A172 (cell line): Measurements from ENCODE around the gene TENM3. TPM values are rescaled to one million over a fixed set of nuclear protein-coding genes. Genes with fewer than 3 reads are reported as not detected.

Experiments used
- DNase-seq: peaks from one replicate; pipeline ENCODE4 v3.0.0-alpha.2; 2015; ENCODE audit warnings: low spot score
- total RNA-seq: library from RNA; depleted of rRNA; stranded (reverse); fragments of >200 nt; shearing (Covaris generic); gene quantifications from 2 replicates; pipeline ENCODE4 v1.2.3, GENCODE V29; 2014

The TENM3 gene
- total RNA-seq, 1 experiment from 2014 or later = 92.1 TPM

DNA sequence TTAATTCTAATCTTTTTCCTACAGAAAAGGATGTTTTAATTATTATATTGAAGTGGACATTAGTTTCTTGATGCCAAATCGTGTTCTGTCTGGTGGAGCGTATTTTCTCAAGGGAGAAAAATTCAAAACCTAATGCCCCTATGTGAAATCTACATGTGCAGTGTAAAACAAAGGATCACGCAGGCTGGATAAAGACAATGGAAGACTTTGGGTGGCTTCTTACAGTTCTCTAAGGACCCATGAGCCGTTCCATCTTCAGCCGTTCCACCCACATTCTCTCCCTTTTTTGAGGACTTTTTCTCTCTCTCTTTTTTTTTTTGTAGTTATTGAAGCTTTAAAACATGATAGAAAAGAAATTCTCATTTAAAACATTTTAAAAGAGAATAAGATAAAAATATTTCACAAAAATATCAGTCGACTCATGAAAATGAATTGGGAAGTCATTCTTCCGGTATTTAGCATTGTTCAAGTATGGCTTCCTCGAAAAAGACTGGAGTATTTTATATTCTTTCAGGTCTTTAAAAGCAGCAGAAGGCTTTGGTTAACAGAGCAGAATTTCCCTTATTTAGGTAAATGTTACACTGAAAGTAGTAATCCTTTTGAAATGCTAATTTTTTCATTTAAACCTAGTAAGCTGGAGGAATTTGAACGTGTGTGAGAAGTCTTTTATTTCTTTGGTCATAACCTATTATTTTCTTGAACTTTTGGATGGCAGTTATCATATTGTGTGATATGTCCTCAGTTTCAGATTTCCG is 11.0 kb downstream of the TENM3 start:
- DNase-seq = no peak

DNA sequence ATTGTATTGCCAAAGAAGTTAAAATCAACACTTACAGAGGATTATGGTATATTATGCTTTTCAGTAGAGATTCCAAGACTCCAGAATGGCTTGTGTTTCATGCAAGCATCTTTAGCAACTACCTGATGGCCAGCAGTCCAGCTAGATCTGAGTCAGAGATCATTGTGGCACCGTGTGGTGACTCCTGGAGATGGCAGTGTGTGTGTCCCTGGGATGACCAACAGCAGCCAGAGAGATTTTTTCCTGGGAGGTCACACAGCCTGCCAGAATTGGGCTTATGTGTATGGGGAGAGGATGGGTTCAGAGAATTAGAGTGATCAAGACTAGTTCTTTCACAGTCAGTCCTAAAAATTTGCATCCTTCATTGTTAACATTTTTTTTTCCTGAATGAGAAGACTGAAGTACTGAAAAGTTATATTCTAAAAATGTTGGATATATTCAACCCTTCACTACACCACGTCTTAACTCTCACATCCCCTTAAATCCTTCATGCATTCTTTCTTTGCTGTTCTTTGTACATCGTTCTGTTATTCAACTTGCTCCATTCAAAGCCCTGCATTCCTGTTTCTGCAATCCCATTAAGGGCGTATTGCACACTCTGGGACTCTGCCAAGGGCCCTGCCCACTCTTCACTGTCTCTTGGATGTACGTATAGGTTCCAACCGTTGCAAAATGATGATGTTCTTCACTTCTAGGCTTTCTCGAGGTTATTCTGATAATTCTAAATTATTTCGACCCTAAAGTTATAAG is 12.4 kb downstream of the TENM3 start:
- DNase-seq = no peak

DNA sequence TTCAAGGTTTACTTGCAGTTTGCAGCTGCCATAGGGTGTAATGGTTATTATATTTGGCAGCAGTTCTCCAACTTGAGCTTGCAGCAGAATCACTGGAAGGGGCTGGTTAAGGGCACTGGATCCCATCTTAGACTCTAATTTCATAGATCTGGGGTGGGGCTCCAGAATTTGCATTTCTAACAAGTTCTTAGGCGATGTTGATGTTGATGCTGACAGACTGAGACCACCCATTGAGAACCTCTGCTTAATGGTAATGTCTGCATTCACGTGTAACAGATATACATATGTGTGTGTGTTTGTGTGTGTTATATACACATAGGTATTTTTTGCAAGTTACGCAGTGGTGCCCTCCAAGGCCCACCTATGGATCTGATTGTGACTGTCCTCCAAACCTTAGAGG is 13.8 kb downstream of the TENM3 start:
- no peak for DNase-seq

DNA sequence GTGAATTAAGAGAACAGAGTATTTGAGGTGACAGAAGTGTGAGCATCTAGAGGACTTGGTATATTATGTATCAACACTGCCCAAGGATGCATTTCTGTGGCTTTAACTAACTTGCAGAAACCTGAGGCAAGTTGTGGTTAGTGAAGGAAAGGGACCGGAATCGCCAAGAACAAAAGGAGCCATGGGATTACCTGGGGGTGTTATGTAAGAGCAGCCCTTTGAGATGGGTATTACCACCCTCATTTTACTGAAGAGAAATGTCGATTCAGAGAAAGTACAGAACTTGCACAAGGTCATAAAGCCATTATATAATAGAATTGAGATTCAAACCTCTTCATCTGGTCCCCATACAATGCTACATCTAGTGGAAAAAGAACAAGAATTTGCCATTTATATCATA is 14.3 kb downstream of the TENM3 start:
- no peak for DNase-seq

DNA sequence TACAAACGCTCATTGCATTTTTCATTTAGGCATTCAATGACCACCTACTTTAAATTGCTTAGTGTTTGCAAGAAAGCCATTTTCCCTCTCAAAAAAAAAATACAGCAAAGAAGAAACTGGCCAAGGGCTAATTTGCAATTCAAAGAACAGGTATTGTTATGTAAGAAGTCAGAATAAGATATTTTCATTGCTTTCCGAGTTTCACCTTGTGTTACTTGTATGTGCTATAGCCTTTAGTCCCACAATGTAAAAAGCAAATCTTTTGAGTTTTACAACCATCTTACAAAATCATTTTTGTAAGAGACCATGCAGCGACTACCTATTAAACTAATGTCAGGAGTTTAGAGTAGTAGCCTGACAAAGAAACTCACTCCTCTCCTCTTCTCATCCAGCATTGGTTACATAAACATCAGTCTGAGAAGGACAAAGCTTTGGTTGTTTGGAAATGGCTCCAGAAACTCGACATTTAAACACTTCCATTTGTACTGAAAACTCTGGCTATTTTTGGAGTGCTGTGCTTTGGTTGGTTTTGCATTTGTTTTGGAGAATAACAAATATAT is 15.3 kb downstream of the TENM3 start:
- DNase-seq = no peak

DNA sequence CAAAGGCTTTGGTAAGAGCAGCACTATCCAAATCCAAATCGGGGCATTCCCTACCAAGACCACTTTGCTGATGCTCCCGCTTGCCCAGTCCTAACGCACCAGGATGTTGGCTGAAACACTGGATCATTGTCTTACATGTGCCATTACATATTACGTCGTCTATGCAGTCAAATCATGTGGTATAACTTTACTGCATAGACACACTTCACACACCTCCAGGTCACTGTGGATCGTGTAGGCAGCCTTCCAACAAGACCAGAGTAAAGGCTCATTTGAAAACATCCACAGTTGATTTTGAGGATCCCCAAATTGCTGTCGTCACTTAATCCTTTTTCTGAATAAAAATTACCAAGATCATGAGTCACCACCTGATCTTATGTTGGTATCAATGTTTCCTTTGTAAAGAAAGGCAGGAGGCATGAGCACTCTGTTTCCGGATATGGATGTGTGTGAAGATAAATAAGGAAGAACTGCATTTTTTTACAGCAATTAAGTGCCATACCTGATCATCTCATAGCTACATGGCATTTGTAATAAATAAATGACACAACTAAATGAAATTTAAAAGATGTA is 18.5 kb downstream of the TENM3 start:
- DNase-seq = no peak

DNA sequence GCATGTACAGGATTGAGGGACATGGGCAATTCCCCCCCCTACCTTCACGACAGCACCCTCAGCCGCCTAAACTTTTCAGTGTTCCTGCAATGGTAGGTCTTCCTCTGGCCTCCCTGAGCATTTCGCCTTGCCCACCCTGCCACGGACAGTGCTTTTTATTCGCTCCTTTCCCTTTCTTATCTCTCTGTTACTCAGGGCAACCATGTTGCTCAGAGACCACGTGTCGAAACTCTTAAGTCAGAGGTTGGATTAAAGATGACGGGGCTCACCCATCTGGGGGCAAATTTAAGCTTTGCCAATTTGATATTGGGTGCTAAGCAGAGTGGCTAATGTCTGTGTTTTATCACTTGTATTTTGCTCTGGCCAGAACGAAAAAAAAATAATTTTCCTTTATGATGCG is 20.4 kb downstream of the TENM3 start:
- no peak for DNase-seq

DNA sequence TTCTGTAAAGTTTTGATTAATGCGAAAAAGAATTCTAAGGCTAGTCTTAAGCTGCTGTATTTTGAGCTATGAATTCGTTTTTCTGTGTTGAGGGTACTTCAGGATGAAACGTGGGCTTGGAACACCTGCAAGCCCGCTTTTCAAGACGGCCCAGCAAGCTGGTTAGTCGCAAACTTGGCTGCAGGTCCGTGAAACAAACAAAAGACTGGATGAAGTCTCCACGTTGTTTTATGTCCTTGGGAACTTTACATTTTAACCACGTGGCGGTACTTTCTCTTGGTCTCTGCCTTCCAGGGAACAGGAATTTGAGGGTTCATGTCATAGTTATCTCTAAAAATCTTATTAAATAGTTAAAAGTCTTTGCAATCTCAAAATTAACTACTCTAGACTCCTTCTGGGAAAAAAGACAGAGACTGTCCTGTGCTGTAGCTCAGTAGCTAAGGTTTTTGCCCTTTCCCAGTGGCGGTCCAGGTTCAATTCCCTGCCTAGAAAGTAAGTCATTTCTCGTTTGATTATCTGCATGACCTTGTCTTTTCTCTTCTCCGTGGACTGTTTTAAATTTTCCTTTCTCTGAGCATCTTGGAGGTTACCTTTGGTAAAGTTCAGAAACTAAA is 21.0 kb downstream of the TENM3 start:
- no peak for DNase-seq

DNA sequence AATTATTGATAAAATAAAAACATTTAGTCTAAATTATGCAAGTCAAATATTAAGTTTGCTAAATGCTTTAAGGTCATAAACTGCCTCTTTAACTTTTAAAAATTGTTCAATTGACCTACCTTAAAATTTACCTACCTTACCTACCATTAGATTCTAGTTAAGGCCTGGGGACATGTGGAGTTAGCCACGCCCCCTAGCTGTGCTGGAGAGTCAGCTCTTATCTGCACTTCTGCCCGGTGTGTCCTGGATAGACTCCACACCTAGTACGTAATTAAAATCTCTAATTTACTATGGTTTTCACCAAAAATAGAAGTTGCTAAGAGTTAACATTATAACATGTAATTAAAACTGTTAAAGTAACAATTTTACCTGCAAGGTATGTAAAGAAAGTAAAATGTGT is 22.7 kb downstream of the TENM3 start:
- DNase-seq = no peak

DNA sequence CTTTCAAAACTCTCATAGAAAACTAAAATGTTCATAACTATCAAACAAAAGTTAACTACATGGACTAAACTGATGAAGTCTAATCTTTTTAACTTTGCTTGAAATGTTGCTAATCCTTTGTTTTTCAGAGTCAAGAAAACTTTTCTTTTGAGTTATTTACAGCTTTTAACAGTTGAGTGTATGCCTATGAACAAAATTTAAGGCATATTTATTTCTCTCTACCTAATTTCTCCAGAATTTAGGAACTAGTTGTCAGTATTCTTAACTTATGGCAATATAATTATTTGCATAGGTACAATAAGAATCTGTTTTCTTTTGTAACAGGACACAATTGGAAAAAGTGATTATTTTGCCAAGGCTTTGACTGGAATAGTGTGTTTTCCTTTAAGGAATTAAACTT is 23.8 kb downstream of the TENM3 start:
- DNase-seq = no peak

DNA sequence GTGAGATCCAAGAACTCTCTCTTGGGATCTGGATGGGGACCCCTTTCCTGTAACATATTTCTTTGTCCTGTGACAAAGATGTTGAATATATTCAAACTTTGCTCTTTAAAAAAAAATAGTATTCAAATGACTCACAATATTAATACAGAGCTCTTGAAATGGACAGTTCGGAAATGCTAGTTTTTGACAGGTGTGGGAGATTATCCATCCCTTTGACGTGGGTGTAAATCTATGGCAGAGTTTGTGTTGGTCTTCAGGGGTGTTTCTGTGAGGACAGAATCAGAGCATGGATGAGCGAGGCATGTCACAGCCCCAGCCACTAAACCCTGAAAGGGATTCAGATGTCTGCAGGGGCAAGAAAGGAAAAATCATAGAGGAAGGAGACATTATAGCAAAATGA is 25.8 kb downstream of the TENM3 start:
- DNase-seq = no peak

DNA sequence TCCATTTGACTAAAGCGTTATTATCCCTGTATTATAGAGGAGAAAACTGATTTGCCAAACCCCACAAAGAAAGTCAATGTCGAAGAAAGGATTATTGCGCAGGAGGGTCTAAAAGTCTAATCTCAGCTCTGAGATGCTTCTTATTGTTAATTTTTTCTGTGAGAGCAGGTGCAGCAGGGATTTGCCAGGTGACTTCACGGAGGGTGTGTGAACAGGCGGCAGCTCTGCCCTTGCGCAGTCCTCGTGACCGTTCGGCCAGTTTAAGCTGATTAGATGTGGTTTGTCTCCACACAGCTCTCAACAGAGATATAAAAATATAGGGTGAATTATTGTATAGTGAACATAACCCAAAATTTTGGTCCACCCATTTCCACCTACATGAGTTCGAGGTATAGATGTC is 28.5 kb downstream of the TENM3 start:
- no peak for DNase-seq

DNA sequence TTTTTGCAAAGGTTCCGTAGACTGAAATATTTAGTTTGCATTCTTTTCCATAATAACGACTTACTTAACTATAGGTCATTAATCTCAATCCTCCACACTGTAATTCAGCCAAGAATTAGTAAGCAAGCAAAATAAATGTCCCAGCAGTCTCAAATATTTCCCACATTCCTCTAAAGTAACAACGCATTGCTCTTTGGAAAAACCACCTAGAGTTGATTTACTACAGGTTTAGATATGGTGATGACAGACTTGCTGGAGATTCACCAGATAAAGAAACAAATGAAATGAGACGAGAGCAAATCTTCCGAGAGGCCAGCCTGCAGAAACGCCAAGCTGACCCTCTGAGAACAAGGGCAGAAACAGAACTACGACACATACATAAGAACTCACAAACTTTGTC is 28.9 kb downstream of the TENM3 start:
- no peak for DNase-seq

DNA sequence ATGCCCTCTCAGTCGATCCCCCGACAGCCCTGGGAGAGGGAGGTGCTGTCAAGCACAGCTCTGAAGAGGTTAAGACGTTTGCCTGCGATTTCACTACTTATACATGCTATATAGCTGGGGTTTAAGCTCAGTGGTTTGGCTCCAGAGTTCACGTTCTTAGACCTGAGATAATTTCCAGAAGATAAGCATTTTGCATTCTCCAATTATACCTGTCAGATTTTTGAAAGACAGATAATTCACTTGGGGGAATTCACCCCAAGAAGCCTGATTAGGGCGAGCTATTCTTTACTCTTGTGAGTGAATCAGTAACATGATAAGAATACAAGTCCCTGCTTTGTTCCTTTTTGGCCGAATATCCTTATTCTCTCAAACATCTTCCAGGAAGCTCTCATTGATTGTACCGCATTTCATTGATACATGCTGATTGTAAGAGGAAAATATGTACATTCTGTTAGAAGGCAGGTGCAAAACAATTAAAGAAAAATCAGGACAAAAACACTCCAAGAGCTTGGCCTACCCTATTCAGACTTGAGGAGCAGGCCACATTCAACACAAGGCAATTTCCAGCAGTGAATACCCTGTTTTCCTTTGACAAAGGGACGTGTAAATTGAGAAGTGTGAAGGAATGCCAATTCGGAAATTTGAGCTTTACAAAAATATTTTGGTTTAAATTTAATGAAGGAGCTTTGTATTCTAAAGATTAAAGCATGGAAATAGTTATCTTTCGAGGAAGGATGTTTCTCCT is 30.2 kb downstream of the TENM3 start:
- no peak for DNase-seq

DNA sequence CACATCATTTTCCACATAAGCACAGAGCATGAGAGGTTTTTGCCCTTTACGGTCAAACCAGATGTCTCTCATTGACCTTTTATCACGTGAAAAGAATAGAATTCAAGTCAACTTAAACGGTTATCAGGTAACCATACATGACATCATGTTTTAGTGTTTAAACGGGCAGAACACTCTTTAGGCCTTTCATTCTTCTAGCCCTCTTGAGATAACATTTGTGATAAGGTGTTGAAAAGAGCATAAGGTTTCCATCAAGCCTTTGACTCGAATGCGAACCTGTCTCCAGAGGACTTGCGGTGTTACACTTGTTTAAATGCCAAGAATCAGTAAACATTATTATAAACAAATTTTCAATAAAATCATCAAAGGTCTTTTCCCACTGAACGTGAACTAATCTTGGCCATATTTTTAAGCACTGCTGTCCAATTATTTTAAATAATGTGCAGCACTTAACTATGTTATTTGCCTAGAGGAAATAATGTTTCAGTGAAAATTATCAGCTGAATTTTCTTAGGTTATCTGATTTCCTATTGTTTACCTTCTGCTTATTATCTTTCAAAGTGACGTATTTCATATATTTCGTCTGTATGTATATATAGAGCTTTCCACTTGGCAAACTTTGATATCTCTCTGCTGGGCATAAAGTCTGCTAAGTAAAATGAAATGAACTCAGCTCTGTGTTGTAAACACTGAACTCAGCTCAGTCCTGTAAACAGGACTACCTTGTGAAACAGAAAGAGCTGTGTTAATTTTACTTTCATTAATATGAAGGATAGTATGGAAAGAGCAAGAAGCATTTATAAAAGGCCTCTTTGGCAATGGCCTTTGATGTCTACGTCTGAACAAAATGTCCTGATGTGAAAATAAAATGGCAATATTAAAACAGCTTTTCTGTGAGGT is 33.3 kb downstream of the TENM3 start:
- DNase-seq = no peak

DNA sequence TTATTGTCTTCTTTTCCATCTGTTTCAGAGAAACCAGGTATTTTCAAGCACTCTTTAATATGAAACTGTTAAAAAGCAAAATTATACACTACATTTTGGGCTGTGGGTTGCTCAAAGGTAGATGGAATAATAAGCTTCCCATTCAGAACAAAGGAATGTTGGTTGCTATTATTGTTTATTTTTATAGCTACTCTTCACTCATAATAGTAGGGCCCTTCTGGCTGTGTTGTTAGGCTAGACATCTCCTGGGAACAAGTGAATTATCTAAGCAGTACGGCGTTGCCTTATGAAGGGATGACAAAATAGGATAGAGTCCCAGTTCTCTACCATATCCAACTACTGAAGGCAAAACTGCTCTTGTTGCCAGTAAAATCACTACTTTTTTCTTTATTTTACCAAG is 34.2 kb downstream of the TENM3 start:
- no peak for DNase-seq

DNA sequence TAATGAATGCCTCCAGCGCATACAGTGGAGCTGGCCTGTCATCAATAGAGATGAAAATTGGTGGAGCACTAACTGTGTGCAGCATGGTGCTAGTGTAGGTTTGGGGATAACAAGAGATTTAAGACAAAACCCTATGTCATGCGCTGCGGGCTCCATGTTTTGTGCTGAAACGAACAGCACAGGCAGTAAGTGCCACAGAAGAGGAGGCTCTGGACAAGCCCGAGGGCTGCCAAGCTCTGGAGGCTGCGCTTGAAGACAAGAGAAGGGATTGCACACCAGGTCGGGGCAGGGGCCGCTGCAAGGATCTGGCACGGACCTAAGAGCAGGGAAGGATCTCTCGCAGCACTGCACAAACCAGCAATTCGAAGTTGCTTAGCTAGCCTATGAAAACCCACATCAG is 35.5 kb downstream of the TENM3 start:
- DNase-seq = no peak

DNA sequence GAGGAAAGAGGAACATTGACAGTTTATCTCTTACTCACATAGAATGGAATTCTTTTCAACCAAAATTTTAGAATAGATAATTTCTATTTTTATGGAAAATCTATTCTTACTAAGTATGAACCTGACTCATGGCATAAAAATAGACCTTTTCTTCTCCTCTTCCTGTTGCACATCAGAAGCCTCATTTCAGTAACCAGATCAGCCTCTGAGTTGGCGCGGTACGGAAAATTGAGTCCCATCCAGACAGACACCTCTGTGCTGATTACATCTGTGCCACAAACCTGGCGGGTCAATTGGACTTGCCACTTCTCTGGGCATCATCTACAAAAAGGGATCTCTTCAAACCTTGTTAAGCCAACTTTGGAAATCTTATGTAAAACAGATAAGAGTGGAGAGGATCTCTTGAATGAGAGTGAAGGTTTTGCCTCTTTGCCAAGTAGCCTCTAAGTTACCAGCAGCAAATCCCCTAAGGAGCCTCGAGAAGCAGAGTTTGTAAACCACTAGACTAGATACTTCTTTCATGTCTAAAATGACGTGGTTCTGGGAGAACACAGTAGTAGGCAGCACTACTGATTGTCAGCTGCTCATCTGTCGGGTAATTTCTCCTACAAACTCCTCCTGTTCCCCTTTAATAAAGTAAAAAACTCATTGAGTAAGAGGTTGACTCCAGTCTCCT is 37.4 kb downstream of the TENM3 start:
- DNase-seq = no peak

DNA sequence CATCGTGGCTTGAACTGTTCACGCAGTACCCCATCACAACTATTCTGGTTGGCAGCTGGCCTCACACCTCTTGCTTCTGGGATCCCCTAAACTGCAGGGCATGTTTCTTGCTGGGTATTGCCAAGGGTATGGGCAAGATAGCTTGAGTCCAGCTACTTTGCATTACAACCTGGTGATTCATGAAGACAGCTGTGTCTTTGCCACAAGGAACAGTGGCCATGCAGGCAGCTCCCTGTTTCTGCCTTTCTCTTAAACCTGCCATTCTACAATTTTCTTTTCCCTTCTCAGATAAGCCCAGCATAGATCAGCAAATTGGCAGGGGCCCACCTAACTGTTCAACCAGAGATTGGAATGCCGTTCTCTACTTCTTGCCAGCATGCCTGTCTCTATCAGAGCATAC is 42.8 kb downstream of the TENM3 start:
- DNase-seq = no peak

DNA sequence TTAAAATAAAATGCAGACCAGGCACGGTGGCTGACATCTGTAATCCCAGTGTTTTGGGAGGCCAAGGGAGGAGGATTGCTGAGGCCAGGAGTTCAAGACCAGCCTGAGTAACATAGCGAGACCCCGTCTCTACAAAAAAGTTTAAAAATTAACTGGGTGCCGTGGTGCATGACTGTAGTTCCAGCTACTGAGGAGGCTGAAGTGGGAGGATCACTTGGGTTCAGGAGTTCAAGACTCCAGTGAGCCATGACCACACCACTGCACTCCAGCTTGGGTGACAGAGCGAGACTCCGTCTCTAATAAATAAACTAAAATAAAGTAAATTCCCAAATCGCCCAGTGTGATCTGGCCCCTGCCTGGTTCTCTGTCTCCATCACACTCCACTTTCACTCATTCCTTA is 43.7 kb downstream of the TENM3 start:
- no peak for DNase-seq
